HG03521 (cell line): ENCODE results near the gene CDH23.

Experiments
- ATAC-seq: cut with Tn5 transposase; IDR thresholded peaks from one replicate; pipeline ENCODE4 v1.9.1; 2021; ENCODE audit warnings: mild to moderate bottlenecking, moderate library complexity; ENCODE audit not compliant: unreplicated experiment

Gene CDH23

GRCh38 chr10:71802235-71802634, 405.5 kb downstream of the CDH23 start:
- ATAC-seq, result no peak

- no peak for ATAC-seq
Measured at GRCh38 chr10:71802715-71803488, 406.2 kb downstream of the CDH23 start.

GRCh38 chr10:71804077-71804476, 407.4 kb downstream of the CDH23 start:
- no peak for ATAC-seq

GRCh38 chr10:71805776-71806703, 409.3 kb downstream of the CDH23 start:
- ATAC-seq, result no peak

GRCh38 chr10:71806704-71807556, 410.2 kb downstream of the CDH23 start:
- ATAC-seq, result no peak

- no peak for ATAC-seq
Measured at GRCh38 chr10:71807557-71808510, 411.1 kb downstream of the CDH23 start.

- no peak for ATAC-seq
Measured at GRCh38 chr10:71809628-71810027, 412.9 kb downstream of the CDH23 start.

- no peak for ATAC-seq
Measured at GRCh38 chr10:71810048-71810750, 413.5 kb downstream of the CDH23 start.

GRCh38 chr10:71811351-71811750, 414.6 kb downstream of the CDH23 start:
- no peak for ATAC-seq

GRCh38 chr10:71812016-71812912, 415.5 kb downstream of the CDH23 start:
- no peak for ATAC-seq

GRCh38 chr10:71812913-71813590, 416.3 kb downstream of the CDH23 start:
- ATAC-seq, result no peak

- no peak for ATAC-seq
Measured at GRCh38 chr10:71814922-71815411, 418.2 kb downstream of the CDH23 start.

- ATAC-seq, result no peak
Measured at GRCh38 chr10:71815515-71816130, 418.9 kb downstream of the CDH23 start.

GRCh38 chr10:71816421-71816851, 419.7 kb downstream of the CDH23 start:
- no peak for ATAC-seq

GRCh38 chr10:71816936-71817618, 420.4 kb downstream of the CDH23 start:
- no peak for ATAC-seq
